Hematopoietic multipotent progenitor cell treated with erythropoietin and hydrocortisone succinate and interleukin-3 and kit ligand, for 17 days (in vitro differentiated cells): ENCODE measurements around the gene ISYNA1.

ENCODE experiments used
- DNase-seq: peaks from one replicate; pipeline ENCODE4 v3.0.0-alpha.2; 2015; ENCODE audit warnings: low spot score

ISYNA1 gene

GRCh38 chr19:18392417-18392816, 45.5 kb downstream of the ISYNA1 start:
- peak; percentile 63 for DNase-seq

GRCh38 chr19:18391509-18392075, 46.3 kb downstream of the ISYNA1 start:
- no peak for DNase-seq

- DNase-seq: peak; percentile 73
Observed at GRCh38 chr19:18390065-18390907, 47.6 kb downstream of the ISYNA1 start.

GRCh38 chr19:18389726-18390064, 48.2 kb downstream of the ISYNA1 start:
- peak; percentile 70 for DNase-seq

GRCh38 chr19:18388960-18389725, 48.8 kb downstream of the ISYNA1 start:
- peak; percentile 62 for DNase-seq

GRCh38 chr19:18388100-18388959, 49.6 kb downstream of the ISYNA1 start:
- peak; percentile 92 for DNase-seq

- DNase-seq: peak; percentile 80
Observed at GRCh38 chr19:18386543-18387271, 51.2 kb downstream of the ISYNA1 start.

- peak; percentile 91 for DNase-seq
Observed at GRCh38 chr19:18385675-18386542, 52.0 kb downstream of the ISYNA1 start, which contains the start of gene GDF15. Gene GDF15 (plus strand): TSS chr19:18386158. CDS start chr19:18386190, 32 bp downstream.

- no peak for DNase-seq
Observed at GRCh38 chr19:18385359-18385674, 52.6 kb downstream of the ISYNA1 start.

- peak; percentile 30 for DNase-seq
Observed at GRCh38 chr19:18384775-18385174, 53.2 kb downstream of the ISYNA1 start.
